GM13977 (cell line): Measurements from ENCODE around the gene PANK1.
A peak's percentile ranks its signal among the peaks of the same experiment; 100 is the strongest.

Experiments
- DNase-seq: peaks from one replicate; pipeline ENCODE4 v3.0.0; 2012; ENCODE audit warnings: low spot score
- CTCF ChIP-seq: IDR thresholded peaks from 2 replicates; pipeline ENCODE4 v1.5.1; 2012; ENCODE audit warnings: mild to moderate bottlenecking, control low read depth; ENCODE audit not compliant: insufficient read depth; ENCODE audit errors: extremely low read depth, missing control alignments
- in situ Hi-C: fragments of 300-500 bp; cut with MboI; formaldehyde crosslinking; loops from one replicate; pipeline ENCODE4 v1.12.0; 2022; ENCODE audit warnings: low sequenced_read_pairs, low pct_unique_long_range_greater_than_20kb, mixed read lengths, inconsistent platforms; ENCODE audit not compliant: unreplicated experiment

PANK1 gene

GRCh38 chr10:89666138-89666537, 21.1 kb upstream of the PANK1 start:
- in situ Hi-C loops: no loop called here
- TF ChIP-seq CTCF: no peak
- DNase-seq: no peak

DNA sequence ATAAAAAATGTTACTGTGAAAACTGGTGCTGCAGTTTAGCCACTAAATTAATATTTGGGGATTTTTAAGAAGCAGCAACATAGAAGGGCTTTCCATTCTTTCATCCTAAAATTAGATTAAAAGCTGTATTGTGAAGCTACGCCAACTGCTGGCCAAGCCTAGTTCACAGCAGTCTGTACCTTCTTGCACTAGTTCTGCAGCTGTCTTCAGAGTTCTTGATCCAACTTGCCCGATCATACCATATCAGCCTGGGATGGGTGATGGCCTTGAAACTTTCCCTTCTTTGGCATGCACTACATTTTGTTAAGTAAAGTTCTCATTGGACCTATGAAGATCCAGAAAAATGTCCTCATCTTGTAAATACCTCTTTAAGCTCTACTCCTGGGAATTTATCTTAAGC, 20.3 kb upstream of the PANK1 start:
- TF ChIP-seq CTCF: peak; percentile 25
- in situ Hi-C loops: no loop called here
- no peak for DNase-seq

DNA sequence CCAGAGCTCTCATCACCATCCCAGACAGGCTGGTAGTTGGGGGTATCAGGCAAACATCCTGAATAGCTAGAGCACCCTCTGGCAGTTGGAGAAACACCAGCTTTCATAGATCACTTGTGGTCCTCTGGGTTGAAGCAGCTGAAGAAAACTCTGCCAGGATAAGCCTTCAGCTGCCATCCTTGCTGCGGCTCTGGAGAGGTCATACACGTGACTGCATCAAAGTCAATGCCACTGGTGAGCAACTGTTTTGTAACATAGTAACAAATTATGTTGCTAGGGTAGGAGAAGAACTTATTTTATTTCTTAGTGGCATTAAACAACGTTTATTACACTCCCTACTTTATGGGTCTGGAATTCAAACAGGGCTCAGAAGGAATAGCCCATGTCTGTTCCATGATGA, 19.2 kb upstream of the PANK1 start:
- no peak for DNase-seq
- in situ Hi-C loops: no loop called here
- no peak for TF ChIP-seq CTCF

DNA sequence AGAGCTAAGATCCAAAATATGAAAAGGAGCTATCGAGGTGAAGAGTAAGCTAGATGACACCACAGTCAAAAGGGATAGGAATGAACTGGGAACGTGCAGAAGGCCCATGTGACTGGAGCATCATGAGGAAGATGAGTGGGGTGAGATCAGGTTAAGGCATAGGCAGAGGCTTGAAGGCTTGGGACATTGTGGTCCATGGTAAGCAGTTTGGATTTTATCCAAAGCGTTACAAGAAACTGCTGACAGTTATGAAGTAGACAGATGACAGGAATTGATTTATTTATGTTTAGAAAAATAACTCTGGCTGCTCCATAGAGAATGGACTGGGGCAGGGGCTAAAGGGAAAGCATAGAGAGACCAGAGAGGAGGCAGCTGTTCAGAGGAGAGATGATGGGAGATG, 18.1 kb upstream of the PANK1 start:
- no peak for TF ChIP-seq CTCF
- DNase-seq: no peak
- in situ Hi-C loops: no loop called here

- in situ Hi-C loops: no loop called here
- no peak for TF ChIP-seq CTCF
- DNase-seq: no peak
Measured at GRCh38 chr10:89662596-89662995, 17.6 kb upstream of the PANK1 start.

DNA sequence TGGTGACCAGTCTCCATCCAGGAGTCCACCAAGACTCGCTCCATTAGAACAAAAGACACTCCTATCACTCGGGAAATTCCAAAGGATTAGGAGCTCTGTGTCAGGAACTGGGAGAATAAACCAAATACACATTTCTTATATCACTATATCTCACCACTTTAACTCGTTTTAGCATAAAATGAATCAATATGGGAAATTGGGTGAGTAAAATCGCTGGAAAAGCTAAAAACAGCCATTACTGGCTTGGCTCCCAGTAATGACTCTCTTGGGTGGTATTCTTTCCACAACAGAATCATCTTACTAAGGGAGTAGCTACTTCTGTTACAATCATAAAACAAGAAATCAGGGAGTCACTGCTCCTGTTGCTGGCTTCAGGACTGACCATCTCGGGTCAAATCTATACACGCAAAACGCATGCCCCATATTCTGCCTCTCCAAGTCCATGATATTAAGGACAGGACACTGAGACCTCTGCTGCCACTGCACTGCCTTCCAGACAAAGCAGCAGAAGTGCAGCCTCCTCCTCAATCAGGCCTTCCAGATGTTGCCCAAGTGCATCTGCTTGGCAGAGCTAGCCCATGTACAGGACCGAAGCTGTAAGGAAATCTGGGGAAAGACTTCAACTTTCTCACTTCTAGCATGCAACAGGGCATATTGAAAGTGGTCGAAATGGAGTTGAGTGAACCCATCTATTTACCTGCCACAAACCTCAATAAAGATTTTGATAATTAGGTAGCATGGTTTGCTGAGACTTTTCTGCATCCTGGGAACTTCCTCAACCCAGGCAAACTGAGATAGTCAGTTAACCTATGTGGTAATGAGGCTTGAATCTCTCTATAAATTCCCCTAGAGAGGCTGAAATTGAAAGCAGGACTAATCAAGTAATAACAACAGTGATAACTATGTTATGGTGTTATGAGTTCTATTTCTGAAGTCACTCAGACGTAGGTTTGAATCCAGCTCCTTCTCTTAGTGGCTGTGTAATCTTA, 14.4 kb upstream of the PANK1 start:
- no peak for DNase-seq

More for the DNA sequence above, 14.4 kb upstream of the PANK1 start:
- in situ Hi-C loops: no loop called here
- TF ChIP-seq CTCF: no peak
